ENCODE results near the gene SEMA6A.
"Not testable (repeated sequence)": the region's sequence is repeated elsewhere in the genome, so short reads cannot be mapped to it uniquely, and the experiment has no call there.

The SEMA6A gene

DNA sequence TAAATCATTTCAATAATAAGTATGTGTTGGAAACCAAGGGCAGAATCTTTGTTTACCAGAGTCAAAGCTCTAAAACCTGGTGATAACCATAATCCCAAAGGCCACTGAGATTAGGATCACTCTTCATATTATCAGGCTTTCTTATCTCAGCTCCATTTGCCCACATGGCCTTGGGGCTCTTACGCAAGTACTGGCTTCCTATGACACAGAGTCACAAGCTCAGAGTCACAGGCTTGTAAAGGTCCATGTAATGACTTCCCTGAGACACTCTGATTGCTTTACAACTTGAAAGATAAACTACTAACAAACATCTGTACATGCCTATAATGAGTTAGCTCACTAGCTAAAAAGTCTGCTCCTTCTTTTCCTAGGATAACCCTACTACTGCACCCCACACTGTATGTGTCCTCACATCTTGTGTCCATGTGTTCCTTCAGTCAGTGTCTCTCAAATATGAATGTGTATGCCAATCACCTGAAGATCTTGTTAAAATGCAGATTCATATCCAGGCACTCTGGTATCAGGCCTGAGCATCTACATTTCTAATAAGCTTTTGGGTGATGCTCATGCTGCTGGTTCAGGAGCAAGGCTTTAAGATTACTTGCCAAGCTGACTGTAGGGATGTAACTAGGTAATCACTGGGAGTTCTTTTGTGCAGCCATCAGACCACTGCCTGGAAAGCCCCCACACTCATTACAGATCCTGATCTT, 28.4 kb downstream of the SEMA6A start:
- DNase-seq: no peak

DNA sequence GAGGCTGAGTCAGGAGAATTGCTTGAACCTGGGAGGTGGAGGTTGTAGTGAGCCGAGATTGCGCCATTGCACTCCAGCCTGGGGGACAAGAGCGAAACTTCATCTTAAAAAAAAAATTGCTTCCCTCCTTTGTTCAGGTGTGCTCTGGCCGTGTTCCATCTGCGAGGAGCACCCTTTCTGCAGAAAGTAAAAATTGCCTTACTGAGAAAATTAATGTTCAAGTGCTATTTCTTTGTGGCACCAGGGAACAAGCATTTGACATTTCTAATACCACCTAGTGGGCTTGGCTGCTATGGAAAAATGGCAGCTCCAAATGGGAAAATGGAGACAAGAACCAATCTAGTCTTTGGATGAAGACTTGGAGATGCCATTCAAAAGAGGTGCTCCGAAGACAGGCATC, 29.2 kb downstream of the SEMA6A start:
- not testable (repeated sequence) for DNase-seq

DNA sequence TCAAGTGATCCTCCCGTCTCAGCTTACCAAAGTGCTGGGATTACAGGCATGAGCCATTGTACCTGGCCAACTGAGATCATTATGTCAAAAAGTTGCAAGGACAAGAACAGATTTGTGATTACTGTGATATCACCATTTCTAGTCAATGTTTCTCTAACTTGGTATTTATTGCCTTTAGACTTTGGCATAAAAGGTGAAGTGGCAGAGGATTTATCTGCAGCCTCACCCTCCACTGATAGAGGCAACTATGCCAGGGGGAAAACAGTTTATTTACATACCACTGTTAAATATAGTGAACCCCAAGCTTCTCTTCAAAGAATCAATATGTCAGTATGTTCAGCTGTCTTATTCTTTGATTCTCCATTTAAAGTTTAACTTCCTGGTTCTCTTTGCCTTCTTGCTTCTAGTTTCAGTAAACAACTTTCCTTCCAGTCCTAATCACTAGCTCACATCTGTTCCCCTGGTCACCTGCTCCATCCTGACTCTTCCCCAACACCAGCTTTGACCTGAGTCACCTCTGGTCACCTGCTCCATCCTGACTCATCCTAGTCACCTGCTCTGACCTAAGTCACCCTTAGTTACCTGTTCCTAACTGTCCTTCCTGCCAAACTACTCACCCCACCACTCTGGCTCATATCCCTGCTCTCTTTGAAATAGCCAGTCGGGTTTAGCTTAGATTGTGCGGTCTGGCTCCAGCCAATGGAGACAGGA, 29.9 kb downstream of the SEMA6A start:
- no peak for DNase-seq

DNA sequence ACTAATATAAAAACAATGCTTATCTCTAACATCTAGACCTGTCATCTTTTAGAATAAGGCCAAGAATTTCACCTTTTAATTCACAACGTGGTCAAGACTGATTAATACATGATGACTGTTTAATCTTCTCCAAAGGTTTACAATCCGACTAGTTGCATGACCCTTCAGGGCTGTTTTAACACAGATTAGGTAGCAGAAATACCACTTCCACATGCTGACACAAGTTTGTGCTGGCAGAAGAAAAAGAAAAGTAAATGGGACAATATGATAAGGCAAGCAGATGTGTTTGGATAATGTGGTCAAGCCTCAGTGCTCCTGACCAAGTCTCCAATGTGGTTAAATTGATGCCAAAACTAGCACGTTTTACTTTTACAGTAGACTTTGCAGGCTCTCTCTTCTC, 31.1 kb downstream of the SEMA6A start:
- DNase-seq: no peak

DNA sequence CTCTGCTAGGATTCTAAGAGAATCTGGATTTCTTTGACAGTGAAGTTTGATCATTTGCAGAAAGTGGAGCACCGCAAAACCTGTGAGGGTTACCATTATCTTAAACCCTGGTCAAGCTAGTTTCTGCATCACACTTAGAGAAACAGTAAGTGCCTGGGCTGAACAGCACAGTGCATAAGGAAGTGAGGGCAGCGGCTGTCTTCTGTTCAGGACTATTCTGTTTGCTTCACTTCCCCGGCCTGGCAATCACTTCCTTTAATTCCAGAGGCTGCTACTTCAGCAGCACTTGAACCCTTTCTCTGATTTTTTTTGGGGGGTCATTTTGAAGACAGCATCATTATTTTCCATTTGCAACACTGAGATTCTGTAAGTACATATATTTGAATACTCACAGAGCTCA, 32.0 kb downstream of the SEMA6A start:
- DNase-seq: no peak

DNA sequence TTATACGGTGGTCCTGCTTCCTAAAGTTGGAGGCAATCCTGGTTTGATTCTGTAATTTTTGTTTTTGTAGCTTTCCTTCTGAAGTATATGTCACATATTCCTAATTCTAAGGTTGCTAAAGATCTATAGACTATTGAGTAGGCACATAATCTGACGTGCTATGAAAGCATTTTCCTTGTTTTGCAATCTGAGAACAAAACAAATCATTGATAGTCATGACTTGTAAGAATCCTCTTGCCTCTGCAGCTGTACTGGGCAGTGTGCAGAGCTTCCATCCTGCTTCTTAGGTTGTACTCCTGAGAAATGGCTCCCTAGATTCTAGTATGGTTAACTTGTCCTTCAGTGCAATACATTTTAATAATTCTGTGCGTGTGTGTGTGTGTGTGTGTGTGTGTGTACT, 35.4 kb downstream of the SEMA6A start:
- DNase-seq: no peak

DNA sequence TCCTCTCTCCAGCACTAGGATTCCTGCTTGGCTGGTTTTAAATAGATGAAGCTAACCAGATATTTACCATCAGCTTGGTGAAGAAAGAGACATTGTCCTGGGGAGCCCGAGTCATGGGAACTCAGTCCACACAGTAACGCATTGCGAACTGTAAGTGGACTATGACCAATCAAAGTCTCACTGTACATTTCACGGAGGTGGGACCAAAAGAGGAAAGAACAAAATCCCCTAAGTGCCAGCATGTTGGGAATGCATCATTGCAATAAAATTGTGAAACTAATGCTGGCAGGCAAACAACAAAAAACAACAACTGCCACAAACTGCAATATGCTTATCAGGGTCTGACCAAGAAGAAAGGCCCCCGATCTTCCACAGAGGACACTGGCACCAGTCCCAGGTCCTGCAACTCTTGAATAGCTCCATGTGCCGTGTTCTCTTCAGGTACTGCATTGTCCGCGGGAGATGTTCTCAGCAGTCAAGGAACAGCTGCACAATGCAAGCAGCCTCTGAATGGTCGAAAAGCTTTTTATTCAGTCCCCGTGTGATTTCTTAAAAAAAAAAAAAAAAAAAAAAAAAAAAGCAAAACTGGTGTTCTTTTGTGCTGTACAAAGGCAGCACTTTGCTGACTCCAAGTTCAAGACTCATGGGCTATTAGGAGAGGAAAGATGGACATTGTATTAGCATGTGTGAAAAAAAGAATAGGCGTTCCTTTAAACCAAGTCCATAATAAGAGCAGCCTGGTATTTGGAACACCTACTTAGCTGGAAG, 38.1 kb downstream of the SEMA6A start:
- DNase-seq: no peak

DNA sequence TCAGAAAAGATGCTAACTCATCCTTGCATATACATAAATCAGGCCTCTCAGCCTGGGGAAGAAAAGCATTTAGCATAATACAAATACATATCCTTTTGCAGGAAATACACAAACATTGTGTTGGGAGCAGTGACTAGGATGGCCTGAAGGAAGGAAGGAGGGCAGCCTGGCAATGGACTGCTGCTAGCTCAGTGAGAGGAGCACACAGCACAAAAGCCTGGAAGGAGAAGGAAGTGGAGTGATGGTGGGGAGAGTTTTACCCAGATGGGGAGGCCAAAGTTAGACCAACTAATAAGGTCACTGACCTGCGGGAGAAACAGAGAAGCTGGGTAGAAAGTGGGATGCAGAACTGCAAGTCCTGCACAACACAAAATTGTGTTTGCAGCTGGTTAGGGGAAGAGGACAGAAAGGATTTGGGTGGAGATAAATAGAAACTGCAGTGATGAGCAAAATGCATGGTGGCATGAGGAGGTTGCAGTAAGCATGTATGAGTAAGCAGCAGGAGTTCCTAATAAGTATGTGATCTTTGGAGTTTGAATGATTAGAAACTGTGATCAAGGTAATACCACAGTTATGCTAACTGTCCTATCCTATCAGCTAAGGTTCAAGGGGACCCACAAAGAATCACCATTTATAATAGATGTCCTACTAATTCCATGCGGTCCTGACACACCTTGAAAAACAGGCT, 39.5 kb downstream of the SEMA6A start:
- no peak for DNase-seq

DNA sequence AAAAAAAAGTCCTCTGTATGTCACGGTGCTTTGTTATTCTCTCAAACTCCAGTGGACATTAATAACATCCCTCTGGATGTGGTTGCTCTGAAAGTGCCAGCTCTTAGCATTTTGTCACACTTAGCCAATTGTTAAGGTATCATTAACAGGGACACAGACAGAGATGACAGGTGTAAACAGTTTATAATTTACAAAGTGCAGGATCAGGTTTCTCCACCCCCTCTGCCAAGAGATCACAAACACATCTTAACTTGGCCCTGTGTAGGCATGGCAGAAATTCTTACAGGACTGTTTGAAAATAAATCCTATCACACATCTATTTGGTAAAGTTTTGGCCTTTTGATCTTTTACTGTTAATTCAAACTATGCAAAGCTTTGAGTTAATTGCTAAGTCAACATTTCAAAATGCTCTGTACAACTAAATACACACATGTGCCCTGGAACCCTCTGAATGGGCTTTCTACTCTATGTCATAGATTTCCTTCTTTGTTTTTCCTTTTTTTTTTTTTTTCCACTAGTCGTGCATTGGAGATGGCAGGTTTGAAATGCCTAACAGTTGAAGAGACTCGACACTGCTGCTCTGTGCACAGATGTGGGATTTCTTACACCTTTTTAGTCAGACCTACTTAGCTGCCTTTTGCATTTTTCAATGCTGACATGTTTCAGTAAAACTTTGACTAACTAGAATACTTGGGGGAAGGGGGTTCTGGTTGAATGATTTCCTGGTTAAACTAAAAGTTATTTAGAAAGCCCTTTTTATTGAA, 41.7 kb downstream of the SEMA6A start:
- DNase-seq: no peak

DNA sequence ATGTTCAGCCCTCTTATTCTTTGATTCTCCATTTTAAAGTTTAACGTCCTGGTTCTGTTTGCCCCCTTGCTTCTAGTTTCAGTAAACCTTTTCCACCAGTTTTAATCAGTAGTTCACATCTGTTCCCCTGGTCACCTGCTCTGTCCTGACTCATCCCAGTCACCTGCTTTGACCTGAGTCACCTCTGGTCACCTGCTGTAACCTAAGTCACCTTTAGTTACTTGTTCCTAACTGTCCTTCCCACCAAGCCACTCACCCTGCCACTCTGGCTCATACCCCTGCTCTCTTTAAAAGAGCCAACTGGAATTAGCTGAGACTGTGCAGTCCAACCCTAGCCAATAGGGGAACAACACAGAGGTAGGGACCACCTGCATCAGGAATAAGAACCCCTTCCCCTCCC, 43.0 kb downstream of the SEMA6A start:
- DNase-seq: no peak

DNA sequence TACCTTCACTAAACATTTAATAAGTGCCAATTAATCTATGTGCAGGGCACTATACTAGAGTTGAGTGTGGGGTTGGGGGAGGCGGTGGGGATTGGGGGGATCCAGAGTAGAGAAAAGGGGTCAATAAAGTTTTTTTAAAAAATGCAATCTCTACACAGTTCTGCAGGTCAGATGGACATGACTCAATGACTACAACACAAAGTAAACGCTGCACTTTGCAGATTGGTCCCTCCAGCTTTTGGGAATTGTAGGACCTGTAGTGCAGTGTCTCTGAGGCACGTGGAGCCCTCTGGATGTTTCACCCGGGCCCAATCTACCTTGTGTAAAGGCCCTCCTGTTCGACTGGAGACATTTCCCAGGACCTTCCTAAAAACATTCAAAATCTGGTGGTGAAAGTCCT, 43.5 kb downstream of the SEMA6A start:
- DNase-seq: no peak

DNA sequence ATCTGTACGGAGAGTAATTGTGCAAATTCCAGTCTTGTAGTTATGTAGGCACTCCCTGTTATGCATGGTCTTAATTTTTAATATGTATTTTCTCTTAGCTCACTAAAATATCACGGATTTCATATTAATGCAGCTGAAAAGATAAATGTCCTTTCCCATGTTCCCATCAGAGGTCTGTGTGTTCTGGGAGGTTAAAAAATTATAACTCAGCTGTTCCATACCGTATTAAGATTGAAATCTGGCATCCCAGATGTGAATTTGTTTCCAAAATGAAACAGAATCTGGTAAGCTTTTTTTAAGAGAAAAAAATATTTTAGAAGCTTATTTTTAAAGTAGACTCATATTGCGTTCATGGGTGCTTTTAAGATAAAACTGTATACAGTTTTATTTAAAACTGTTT, 44.3 kb downstream of the SEMA6A start:
- no peak for DNase-seq

DNA sequence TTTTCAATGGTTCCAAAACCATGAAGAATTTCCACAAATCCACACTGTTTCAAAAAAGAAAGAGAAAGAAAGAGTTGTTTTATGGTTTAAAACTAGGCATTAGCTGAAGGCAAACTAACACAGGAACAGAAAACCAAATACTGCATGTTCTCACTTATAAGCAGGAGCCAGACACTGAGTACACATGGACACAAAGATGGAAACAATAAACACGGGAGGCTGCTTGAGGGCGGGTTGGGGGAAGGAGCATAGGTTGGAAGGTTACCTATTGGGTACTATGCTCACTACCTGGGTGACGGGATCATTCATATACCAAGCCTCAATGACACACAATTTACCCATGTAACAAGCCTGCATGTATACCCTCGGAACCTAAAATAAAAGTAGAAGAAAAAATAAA, 45.0 kb downstream of the SEMA6A start:
- no peak for DNase-seq

DNA sequence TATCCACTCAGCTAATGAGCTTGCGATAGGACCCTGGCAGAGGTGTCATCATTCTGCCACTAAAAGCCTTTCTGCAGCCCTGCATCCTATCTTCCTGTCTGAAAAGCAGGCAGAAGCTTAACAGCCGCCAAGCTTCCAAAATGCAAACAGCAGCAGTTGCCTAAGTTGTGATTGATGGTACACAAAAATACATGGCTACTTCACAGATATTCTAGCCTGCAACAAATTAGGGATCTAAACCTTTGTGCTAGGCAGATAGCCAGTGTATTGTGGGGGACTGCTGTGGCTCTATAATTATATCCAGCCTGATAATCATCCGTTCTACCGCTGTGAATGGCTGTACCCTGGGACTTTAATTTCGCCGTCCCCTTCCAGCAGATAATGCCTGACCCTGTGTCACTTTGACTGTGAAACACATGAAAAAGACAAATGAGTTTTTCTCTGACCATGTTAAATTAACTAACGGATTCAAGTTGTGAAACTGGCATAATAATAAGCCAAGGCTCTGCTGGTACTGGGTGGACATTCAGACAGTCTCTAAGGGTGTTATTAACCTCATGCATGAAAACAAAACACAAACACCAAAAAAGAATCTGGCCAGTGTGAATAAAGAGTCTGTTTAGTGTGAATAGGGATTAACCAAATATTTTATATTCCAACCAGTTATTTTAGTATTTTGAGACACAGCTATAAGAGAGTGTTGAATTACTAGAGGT, 45.9 kb downstream of the SEMA6A start:
- DNase-seq: no peak

DNA sequence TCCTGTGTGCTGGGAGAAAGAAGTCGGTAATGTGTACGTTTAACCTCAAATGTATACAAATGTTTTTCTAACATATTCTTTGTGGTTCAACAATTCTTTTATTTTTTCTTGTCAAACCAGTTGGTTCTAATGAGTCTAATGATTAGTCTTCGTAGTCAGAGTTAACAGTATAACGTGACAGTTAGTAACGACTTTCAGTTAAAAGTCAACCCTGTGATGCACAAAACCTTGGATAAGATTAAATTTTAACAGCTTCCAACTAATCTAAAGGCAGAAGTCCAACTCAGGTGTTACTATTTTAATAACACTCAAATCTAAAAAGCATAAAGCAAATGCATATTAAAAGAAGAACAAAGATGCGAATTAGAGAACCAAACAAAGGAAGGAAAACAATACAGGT, 47.0 kb downstream of the SEMA6A start:
- DNase-seq: no peak

DNA sequence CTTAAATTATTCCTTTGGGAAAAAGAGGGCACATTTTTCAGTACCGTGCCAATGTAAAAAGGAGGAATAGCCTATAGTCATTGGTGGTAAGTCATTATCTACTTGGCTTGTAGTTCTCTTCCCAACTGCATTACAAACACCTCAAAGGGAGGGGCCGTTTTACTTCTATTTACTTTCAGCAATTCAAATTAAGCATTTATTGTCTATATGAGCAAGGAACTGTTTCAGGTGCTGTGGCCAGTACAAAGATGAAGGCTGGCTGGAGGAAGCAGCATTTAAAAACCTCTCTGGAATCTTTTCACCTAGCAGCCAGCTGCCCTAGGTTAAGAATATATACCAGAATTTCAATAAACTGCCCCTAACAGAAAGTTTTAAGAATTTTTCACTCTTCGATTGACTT, 48.9 kb downstream of the SEMA6A start:
- DNase-seq: no peak

DNA sequence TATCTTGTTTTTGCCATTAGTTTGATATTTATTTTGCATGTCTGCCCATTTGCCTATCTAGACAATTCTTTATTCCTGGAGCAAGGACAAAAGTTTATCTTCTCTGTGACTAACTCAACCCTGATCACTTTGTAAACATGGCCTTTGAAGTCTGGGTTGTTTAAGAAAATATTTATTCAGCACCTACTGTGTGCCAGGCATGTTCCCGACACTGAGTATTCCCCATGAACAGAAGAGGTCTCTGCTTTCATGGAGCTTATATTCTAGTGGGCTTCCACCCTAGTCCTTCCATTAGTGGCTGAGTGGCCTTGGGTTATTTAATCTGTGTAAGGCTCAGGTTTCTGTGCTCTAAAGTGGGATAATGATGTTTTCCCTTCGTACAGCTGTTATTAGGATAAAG, 49.7 kb downstream of the SEMA6A start:
- no peak for DNase-seq

DNA sequence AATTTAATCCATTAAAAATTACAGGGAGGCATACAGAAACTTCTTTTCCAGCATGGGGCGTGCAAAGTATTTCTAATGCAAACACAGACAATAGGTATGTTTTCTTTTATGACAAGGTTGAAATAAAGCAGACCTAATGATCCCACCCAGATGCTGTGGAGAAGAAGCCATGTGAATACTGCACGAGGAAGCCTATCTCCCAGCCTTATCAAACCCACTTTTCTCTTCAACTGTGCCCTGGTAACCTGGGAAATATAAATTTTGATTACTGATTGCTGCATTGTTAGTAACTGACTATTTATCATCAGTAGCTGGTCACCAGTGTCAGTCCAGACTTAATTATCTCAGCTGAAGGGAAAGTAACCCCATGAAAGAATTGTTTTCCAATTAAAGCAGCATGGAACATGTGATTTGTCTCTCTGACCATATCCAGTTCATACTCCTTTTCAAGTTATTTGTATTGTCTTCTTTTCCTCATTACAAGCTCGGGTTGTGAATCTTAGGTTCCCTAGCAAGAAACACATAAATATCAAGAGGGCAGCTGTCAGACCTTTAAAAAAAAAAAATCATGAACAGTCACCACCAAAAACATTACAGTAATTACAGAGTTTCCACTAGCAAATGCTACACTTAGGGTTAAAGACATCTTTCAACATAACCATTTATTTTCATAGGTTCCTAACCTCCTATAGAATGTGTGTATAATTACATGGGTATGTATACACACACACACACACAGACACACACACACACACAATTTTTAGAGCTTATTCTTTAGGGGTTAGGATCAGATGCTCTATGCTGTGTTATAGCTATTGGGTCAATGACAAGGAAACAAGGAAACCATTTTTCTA, 50.3 kb downstream of the SEMA6A start:
- DNase-seq: no peak

DNA sequence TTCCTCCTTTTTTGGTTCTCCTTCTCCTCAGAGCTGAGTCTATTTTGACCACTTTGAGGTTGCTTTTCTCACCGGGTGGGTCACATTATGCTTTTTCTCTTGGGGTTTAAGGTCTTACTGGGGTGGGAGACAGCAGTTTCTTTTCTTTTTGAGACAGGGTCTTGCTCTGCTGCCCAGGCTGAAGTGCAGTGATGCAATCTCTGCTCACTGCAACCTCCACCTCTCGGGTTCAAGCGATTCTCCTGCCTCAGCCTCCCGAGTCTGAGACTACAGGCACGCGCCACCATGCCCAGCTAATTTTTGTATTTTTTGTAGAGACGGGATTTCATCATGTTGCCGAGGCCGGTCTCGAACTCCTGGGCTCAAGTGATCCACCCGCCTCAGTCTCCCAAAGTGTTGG, 51.4 kb downstream of the SEMA6A start:
- not testable (repeated sequence) for DNase-seq

DNA sequence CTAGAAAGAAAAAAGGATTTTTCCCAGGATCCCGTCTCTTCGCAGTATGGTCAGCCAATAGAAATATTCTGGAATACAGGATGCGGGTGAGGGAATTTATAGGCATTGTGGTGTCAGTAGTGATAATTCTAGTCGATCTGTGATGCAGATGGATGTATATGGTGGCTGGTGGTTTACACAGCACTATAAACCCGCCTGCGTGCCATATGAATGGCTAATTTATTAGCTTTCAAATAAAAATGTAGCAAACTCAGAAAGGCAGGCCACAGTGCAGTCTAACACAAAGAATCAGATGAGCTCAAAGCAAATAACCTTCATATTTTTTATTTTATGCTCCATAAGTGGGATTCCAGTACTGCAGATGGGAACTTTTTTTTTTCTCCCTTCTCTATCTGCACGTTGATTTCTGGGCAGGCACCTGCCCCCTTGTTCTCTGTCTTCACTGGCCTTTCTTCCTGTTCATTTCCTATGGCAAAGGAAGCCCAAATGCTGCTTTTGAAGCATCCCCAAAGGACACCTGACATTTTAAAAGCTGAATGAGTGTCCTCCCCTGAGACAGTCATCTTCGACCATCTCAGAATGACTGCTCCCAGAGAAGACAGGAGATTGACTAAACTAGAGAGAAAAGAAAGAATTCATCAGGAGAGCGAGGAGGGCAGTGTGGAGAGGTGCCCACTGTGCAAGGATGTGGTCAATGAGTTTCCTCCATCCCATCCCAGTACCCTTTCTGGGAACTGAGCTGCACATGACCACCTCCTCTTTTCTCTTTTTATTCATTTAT, 52.1 kb downstream of the SEMA6A start:
- no peak for DNase-seq
